ENCODE results near the gene RPL6.

Gene RPL6

DNA sequence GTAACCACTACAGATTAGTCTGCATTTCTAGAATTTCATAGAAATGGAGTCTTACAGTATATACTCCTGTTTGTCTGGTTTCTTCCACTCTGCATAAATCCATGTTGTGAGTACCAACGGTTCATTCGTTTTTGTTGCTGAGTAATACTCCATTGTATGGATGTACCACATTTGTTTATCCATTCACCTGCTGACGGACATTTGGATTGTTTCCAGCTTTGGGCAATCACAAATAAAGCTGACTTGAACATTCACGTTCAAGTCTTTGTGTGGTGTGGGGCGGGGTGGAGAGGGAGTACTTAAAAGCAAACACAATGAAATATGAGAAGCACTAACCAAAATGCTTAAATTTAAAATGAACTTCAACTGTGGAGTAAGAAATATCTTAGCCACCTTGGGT, 34.3 kb downstream of the RPL6 start:
- no peak for DNase-seq

DNA sequence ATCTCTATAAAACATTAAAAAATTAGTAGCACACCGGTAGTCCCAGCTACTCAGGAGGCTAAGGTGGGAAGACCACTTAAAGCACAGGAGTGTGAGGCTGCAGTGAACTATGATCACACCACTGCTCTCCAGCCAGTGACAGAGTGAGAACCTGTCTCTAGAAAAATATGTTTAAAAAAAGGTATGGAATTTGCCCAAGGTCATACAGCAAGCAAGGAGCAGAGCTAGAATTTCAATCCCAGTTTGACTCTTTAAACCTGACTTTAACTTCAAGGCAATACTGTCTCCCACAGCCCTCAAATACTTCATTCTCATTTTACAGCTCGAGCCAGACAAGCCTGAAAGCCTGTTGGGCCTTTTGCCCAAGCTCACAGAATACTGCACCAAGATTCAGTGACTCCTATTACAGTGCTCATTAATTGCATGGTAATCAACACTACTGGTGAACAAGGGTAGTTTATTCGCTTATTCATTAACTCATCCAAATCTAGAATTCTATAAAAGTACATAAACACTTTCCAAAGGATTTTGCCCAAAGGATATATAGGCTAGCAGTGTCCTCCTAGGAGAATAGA, 35.2 kb downstream of the RPL6 start:
- DNase-seq: no peak

DNA sequence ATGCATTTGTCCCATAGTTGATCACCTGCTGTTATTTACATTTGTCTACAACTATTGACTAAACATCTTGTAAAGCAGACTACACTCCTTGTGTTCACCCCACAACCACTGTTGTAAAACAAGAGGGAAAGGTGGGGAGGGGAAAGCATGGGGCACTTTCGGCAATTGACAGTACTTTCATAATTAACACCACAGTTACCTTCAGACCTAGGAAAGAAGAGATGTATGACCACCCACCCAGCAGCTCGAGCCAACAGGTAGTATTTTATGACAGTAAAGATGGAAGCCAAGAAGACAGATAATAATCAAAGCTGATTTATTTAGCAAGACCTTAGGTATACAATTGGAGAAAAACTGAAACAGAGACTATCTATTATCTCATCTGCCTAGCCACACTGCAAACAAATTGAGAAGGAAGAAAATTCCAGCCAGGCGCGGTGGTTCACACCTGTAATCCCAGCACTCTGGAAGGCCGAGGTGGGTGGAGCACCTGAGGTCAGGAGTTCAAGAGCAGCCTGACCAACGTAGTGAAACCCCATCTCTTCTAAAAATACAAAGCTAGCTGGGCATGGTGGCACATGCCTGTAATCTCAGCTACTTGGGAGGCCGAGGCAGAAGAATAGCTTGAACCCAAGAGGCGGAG, 38.4 kb downstream of the RPL6 start:
- DNase-seq: no peak

DNA sequence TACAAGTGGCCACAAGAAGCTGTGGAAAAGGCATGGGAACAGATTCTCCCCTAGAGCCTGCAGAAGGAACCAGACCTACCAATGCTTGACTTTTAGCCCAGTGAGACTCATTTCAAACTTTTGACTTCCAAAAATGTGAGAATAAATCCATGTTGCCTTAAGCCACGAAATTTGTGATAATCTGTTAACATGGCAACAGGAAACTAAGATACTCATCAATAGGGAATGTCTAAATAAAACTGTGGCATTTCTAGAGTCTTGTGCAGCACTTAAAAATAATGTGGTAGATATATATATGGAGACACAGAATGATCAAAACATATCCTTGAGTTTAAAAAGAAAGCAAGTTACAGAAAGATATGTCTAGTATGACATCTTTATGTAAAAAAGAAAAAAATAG, 39.2 kb downstream of the RPL6 start:
- DNase-seq: no peak

DNA sequence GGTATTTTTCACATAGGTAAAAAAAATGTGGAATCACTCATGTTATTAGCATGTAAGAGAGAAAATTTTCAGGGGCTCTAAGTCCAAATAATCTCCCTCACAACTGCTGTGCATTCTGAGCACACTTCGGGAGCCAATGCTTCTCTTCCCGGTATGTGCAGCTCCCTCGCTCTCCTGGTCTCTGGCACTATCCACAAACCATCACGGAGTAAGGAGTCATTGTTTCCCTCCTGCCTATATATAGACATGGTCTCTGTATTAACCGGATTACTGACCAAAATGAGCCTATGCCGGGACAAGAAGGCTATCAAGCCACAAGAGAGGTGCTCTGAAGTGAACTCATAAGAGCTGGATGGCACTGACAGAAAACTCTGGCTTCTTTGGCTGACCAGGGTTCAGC, 40.5 kb downstream of the RPL6 start:
- no peak for DNase-seq

DNA sequence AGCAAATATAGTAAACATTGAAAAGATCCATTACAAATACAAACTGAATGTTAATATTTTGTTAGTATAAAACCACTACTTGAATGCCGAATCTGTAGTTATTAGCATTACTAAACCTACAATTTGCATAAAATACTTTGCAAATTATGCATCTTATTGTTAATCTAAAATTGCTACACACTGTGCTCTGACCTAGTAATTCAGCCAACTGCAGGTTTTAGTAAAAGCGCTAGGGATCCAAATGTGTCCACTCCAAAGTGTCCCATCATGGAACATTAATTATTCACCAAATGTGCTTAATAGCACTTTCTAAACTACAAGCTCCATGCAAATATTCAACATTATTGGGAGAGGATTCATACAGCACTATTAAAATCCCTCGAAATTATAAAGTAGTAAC, 41.4 kb downstream of the RPL6 start:
- no peak for DNase-seq

DNA sequence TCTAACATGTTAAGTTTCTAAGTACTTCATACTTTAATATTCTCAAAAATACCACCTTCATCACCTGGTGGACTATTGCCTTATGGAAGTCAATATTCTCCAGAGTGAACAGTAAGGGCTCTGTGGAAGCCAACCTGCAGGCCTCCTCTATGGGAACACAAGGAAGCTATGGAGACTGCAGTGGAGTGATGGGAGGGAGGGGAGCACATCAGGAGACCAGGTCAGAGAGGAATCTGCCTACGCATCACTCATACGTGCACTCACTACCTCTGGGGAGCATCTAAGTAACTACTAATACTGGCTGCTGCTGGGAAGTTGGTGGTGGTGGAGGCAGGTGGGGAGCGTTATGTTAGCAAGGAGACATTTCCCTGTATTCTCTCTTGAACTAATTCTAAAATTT, 47.1 kb downstream of the RPL6 start:
- DNase-seq: peak; percentile 51

DNA sequence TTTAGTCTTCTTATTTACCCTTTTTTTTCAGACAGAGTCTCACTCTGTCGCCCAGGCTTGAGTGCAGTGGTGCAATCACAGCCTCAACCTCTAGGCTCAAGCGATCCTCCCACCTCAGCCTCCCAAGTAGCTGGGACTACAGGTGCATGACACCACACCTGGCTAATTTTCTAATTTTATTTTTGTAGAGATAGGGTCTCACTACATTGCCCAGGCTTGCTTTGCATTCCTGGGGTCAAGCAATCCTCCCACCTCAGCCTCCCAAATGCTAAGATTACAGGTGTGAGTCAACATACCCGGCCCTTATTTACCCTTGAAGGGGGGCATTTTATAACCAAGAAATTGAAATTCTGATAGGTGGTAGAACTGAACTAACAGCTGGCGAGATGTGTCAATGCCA, 48.1 kb downstream of the RPL6 start:
- DNase-seq: no peak

DNA sequence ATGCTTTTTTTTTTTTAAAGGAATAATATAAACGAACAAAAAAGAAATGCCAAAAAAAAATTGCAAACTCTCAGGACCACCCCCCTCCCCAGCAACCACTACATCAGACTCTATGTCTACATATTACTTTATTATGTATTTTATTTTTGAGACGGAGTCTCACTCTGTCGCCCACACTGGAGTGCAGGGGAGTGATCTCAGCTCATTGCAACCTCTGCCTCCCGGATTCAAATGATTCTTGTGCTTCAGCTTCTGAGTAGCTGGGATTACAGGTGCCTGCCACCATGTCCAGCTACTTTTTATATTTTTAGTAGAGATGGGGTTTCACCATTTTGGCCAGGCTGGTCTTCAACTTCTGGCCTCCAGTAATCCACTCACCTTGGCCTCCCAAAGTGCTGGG, 50.1 kb downstream of the RPL6 start:
- DNase-seq: no peak

DNA sequence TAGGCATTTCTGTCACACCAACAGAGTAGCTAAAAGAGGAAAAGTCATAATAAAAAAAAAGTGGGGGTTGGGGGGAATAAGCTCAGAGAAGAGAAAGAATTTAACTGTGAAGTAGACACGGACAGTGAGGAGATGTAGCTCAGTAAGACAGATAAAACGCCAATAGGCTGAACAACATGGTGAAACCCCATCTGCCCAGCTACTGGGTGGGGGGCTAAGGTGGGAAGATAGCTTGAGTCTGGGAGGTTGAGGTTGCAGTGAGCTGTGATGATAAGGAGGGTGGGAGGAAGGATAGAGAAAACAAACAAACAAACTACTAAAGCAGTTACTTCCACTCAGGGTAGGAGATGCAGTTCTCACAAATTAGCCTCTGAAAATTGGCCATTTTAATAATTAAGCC, 52.2 kb downstream of the RPL6 start:
- DNase-seq: no peak

Measured in eye (tissue), 1 donor.